RWPE2 (cell line): ENCODE data around the gene TBC1D2B.

ENCODE experiments used
- ATAC-seq: fragments of 200-7000 bp; cut with Tn5 transposase; 3 replicates; pipeline ENCODE4 v1.9.1; 2021; ENCODE audit warnings: low read depth
- DNase-seq: peaks from one replicate; pipeline ENCODE4 v3.0.0-alpha.2; 2020; ENCODE audit warnings: low spot score
- H3K27ac ChIP-seq: fragments of 450-650 bp; 2 replicates; pipeline ENCODE4 v1.5.1; 2017; ENCODE audit warnings: mild to moderate bottlenecking; ENCODE audit not compliant: poor library complexity, severe bottlenecking
- H3K27me3 ChIP-seq: fragments of 250-450 bp; sonication (Bioruptor Pico); 2 replicates; pipeline ENCODE4 v1.5.1; 2021; ENCODE audit warnings: mild to moderate bottlenecking, moderate library complexity; ENCODE audit not compliant: insufficient read depth, poor library complexity, severe bottlenecking
- H3K36me3 ChIP-seq: fragments of 250-450 bp; sonication (Bioruptor Pico); 2 replicates; pipeline ENCODE4 v1.5.1; 2020; ENCODE audit warnings: low read depth, mild to moderate bottlenecking, moderate library complexity
- H3K4me1 ChIP-seq: fragments of 250-450 bp; sonication (Bioruptor Pico); 2 replicates; pipeline ENCODE4 v1.5.1; 2021; ENCODE audit warnings: mild to moderate bottlenecking, moderate library complexity; ENCODE audit not compliant: insufficient read depth, poor library complexity, severe bottlenecking
- H3K4me3 ChIP-seq: fragments of 250-450 bp; sonication (Bioruptor Pico); 2 replicates; pipeline ENCODE4 v1.5.1; 2021; ENCODE audit warnings: mild to moderate bottlenecking, moderate library complexity; ENCODE audit not compliant: severe bottlenecking
- H3K9me3 ChIP-seq: fragments of 250-450 bp; sonication (Bioruptor Pico); 2 replicates; pipeline ENCODE4 v1.5.1; 2021; ENCODE audit warnings: mild to moderate bottlenecking, moderate library complexity; ENCODE audit not compliant: severe bottlenecking
- TF ChIP-seq, protein P1 (sequence below): fragments of 450-650 bp; IDR thresholded peaks from one replicate; pipeline ENCODE4 v1.5.1; 2017; ENCODE audit warnings: mild to moderate bottlenecking, moderate library complexity; ENCODE audit not compliant: poor library complexity, severe bottlenecking

The TBC1D2B gene

DNA sequence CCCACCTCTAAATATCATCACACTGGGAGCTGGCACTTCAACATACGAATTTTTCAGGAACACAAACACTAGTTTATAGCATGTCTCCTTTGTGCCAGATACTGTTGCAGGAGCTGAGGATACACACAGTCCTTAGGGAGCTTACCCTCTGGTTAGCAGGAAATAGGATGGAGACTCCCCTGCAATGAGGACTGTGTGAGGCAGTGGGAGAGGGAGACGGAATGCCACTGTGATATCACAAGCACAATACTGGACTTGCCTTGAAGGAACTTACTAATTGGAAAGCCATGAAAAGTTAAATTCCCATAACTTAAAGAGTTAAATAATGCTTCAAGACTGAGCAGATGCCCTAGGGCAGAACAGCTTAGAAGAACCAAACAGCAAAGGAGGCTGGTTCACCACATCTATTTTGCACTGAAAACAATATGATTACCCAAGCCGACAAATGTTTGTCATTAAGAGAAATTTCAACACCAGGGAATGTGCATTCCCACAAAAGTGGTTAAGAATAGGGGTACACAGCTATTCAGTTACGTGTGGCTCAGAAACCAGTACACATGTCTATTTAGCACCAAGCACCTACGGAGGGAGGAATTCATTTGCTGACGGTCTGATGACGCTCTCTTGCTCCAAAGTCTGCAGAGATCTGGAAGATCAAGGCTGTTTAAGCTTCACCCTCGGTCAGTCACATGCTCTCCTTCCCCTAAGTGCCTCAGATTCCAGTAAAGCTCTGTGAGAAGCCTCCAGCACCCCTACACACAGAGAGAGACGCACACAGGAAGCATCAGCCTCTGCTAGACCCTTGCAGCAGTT is 5.2 kb downstream of the TBC1D2B start:
- H3K4me3 ChIP-seq: no peak overlapping the region
- H3K36me3 ChIP-seq: peaks cover 16% of the 10 kb centered on the region
- TF ChIP-seq, protein P1, sequence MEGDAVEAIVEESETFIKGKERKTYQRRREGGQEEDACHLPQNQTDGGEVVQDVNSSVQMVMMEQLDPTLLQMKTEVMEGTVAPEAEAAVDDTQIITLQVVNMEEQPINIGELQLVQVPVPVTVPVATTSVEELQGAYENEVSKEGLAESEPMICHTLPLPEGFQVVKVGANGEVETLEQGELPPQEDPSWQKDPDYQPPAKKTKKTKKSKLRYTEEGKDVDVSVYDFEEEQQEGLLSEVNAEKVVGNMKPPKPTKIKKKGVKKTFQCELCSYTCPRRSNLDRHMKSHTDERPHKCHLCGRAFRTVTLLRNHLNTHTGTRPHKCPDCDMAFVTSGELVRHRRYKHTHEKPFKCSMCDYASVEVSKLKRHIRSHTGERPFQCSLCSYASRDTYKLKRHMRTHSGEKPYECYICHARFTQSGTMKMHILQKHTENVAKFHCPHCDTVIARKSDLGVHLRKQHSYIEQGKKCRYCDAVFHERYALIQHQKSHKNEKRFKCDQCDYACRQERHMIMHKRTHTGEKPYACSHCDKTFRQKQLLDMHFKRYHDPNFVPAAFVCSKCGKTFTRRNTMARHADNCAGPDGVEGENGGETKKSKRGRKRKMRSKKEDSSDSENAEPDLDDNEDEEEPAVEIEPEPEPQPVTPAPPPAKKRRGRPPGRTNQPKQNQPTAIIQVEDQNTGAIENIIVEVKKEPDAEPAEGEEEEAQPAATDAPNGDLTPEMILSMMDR: no peak
- peaks cover 72% of the 10 kb centered on the region for H3K4me1 ChIP-seq
- ATAC-seq (no peak), DNase-seq (no peak)
- no peaks in the 10 kb centered on the region for H3K9me3 ChIP-seq
- no peaks in the 10 kb centered on the region for H3K27me3 ChIP-seq
- H3K27ac ChIP-seq: peak overlapping the region; percentile 9

DNA sequence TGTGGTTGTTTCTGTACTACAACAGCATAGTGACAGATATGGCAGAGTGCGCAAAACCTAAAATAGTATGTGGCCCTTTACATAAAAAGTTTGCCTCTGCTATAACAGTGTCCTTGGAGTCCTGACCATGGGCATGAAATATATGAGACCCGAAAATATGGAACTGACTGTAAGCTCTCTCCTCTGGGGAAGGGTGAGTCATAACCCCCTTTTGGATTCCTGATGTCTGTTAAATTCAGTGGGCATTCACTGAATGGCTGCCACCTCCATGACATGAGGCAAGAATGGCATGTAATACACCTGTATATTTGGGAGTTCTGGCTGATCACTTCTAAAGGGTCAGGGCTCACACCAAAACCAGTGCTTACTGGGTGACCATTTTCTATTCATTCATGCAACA is 6.1 kb downstream of the TBC1D2B start:
- TF ChIP-seq, protein P1: no peak
- Histone ChIP-seq H3K9me3 (no peaks in the 10 kb centered on the region), H3K4me1 (peaks cover 81% of the 10 kb centered on the region), H3K36me3 (peaks cover 16% of the 10 kb centered on the region), H3K4me3 (no peak overlapping the region), H3K27ac (no peak overlapping the region), H3K27me3 (no peaks in the 10 kb centered on the region)
- ATAC-seq (no peak), DNase-seq (no peak)

DNA sequence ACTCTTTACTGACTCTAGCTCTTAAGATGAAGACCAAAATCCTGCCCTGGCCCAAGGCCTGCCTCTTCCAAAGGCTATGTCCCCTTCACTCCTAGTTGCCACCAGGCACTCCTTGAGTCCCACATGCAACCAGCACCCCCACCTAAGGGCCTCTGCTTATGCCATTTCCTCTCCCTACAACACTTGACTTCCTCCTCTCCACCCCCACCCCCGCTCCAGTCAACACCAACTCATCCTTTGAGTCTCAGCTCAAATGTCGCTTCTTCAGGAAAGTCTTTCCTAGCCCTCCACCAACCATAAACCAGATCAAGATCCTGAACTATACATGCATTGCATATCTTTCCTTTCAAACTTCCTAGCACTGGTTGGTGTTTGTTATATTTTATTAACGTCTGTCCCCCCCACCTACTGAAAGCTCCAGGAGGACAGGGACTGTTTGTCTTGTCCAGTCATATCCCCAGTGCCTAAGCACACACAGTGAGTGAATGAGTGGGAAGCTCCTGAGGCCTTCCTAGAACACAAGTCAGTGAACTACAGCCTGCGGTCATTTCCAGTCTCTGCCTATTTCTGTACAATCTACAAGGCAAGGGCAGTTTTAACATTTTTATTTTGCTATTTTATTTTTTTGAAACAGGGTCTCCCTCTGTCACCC is 7.3 kb downstream of the TBC1D2B start:
- no peak overlapping the region for H3K4me3 ChIP-seq
- peak overlapping the region; percentile 50 for H3K27ac ChIP-seq
- H3K9me3 ChIP-seq: no peaks in the 10 kb centered on the region
- TF ChIP-seq, protein P1: no peak
- ATAC-seq (no peak), DNase-seq (no peak)
- H3K27me3 ChIP-seq: no peaks in the 10 kb centered on the region
- peaks cover 15% of the 10 kb centered on the region for H3K36me3 ChIP-seq
- peaks cover 84% of the 10 kb centered on the region for H3K4me1 ChIP-seq

DNA sequence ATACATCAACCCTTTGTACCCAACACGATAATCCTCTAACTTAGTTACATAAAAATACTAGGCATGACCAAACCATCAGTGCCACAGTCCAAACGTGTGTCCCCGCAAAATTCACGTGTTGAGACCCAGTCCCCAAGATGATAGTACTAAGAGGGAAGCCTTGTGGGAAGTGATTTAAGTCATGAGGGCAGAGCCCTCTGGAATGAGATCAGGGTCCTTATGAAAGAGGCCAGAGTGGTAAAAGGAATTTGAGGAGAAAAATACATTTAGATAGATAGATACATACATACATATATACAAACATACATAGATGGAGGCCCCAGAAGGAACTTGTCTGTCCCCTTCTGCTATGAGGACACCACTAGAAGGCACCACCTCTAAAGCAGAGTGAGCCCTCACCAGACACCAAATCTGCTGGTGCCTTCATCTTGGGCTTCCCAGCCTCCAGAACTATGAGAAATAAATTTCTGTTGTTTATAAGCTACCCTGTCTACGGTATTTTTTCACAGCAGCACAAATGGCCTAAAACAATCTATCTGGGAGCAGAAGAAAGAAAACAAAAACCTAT is 8.0 kb downstream of the TBC1D2B start:
- Histone ChIP-seq H3K4me3 (no peak overlapping the region), H3K27ac (peak overlapping the region; percentile 50), H3K9me3 (no peaks in the 10 kb centered on the region), H3K4me1 (peaks cover 83% of the 10 kb centered on the region), H3K27me3 (no peaks in the 10 kb centered on the region), H3K36me3 (peaks cover 9% of the 10 kb centered on the region)
- no peak for DNase-seq
- no peak for ATAC-seq
- TF ChIP-seq, protein P1: no peak
